ENCODE measurements around the gene DARS2. TPM values are rescaled to one million over a fixed set of nuclear protein-coding genes. Genes with fewer than 3 reads are reported as not detected.
"Not testable (repeated sequence)": the region's sequence is repeated elsewhere in the genome, so short reads cannot be mapped to it uniquely, and the experiment has no call there.

Gene DARS2
- total RNA-seq, 1 donor from 2014 or later, result 26.0 TPM

DNA sequence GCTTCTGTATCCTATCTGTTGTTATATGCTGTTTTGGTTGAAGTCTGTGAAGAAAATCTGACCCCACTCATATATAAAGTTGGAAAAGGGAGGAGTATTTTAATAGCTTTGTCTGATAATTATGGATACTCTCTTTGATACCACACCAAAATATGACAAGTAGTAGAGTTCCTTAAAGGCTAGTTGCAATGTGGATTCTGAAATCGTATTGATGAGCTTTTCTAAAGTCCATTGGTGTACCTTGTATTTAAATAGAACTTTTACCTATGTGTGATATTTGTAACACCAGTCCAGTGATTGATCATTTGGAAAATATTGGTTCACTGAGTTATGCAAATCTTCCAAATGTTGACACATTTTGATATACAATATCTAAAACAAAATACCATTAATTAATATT is 35.6 kb downstream of the DARS2 start:
- no peaks in the 10 kb centered on the region for H3K27me3 Mint-ChIP-seq
- intact Hi-C loops (cut with micrococcal nuclease), result loop anchor here (10.0 kb wide), 1 partner anchor 885 kb away; no protein-coding TSS in a partner anchor
- TF ChIP-seq, protein P1, sequence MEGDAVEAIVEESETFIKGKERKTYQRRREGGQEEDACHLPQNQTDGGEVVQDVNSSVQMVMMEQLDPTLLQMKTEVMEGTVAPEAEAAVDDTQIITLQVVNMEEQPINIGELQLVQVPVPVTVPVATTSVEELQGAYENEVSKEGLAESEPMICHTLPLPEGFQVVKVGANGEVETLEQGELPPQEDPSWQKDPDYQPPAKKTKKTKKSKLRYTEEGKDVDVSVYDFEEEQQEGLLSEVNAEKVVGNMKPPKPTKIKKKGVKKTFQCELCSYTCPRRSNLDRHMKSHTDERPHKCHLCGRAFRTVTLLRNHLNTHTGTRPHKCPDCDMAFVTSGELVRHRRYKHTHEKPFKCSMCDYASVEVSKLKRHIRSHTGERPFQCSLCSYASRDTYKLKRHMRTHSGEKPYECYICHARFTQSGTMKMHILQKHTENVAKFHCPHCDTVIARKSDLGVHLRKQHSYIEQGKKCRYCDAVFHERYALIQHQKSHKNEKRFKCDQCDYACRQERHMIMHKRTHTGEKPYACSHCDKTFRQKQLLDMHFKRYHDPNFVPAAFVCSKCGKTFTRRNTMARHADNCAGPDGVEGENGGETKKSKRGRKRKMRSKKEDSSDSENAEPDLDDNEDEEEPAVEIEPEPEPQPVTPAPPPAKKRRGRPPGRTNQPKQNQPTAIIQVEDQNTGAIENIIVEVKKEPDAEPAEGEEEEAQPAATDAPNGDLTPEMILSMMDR (IDR thresholded peaks at IDR 0.05), result no peak

DNA sequence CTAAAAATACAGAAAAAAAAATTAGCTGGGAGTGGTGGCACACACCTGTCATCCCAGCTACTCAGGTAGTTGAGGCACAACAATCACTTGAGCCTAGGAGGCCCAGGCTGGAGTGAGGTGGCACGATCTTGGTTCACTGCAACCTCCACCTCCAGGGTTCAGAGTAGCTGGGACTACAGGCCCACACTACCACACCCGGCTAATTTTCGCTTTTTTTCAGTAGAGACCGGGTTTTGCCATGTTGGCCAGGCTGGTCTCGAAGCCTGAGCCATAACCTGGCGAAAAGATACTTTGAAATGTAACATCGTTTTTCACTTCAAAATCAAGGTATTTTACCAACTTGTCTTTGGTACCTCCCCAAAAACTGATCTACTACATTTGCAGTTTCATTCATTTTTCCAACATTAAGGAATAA is 37.3 kb downstream of the DARS2 start:
- H3K4me1 Mint-ChIP-seq, result peaks cover 42% of the 10 kb centered on the region
- peak overlapping the region; percentile 24 for H3K27ac Mint-ChIP-seq
- no peak for DNase-seq
- no peaks in the 10 kb centered on the region for H3K27me3 Mint-ChIP-seq
- H3K4me3 Mint-ChIP-seq, result no peak overlapping the region
- no peaks in the 10 kb centered on the region for H3K9me3 Mint-ChIP-seq
- ATAC-seq (ENCODE audit: low read depth), result no peak
- POLR2A ChIA-PET, result interaction anchor here (1.6 to 1.7 kb wide), 2 partner anchors 37 to 448 kb away, joined by 3 to 11 read pairs; partner anchors contain the start of genes CENPL and DARS2
- intact Hi-C loops (cut with micrococcal nuclease), result loop anchor here (10.0 kb wide), 1 partner anchor 883 kb away; no protein-coding TSS in a partner anchor
- TF ChIP-seq, protein P1 (IDR thresholded peaks at IDR 0.05), result no peak
- H3K36me3 Mint-ChIP-seq (ENCODE audit: low read depth), result peaks cover 74% of the 10 kb centered on the region
- CTCF ChIA-PET, result no interaction called here

More for the DNA sequence above, 35.6 kb downstream of the DARS2 start:
- POLR2A ChIA-PET, result interaction anchor here (1.1 to 2.0 kb wide), 3 partner anchors 9 to 74 kb away, joined by 3 to 13 read pairs (median 4); partner anchors contain the start of gene ZBTB37
- CTCF ChIA-PET, result no interaction called here
- Mint-ChIP-seq H3K36me3 (ENCODE audit: low read depth) (peaks cover 73% of the 10 kb centered on the region), H3K4me3 (no peak overlapping the region), H3K27ac (no peak overlapping the region), H3K4me1 (peaks cover 26% of the 10 kb centered on the region), H3K9me3 (no peaks in the 10 kb centered on the region)
- ATAC-seq (ENCODE audit: low read depth) (no peak), DNase-seq (no peak)

DNA sequence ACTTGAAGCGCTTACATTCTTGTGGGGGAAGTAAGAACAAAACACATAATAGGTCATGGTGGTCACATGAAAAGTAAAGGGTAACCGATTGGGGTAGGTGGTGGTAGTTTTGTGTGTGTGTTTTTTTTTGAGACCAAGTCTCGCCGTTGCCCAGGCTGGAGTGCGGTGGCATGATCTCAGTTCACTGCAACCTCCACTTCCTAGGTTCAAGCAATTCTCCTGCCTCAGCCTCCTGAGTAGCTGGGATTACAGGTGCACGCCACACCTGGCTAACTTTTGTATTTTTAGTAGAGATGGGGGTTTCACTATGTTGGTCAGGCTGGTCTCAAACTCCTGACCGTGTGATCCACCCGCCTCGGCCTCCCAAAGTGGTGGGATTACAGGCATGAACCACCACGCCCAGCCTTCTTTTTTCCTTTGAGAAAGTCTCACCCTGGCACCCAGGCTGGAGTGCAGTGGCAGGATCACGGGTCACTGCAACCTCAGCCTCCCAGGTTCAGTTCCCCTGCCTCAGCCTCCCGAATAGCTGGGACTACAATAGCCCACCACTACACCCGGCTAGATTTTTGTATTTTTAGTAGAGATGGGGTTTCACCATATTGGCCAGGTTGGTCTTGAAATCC is 37.8 kb downstream of the DARS2 start:
- intact Hi-C loops (cut with micrococcal nuclease), result loop anchor here (10.0 kb wide), 1 partner anchor 883 kb away; no protein-coding TSS in a partner anchor
- H3K27me3 Mint-ChIP-seq, DNase-seq, CTCF ChIA-PET, H3K4me3 Mint-ChIP-seq, H3K9me3 Mint-ChIP-seq: not testable (repeated sequence)
- Mint-ChIP-seq H3K4me1 (peaks cover 47% of the 10 kb centered on the region), H3K27ac (peak overlapping the region; percentile 24), H3K36me3 (ENCODE audit: low read depth) (peaks cover 75% of the 10 kb centered on the region)
- peak; percentile 10 for ATAC-seq (ENCODE audit: low read depth)
- POLR2A ChIA-PET, result interaction anchor here (0.7 to 1.7 kb wide), 4 partner anchors 7 to 448 kb away, joined by 3 to 11 read pairs (median 5); partner anchors contain the start of genes CENPL and DARS2

DNA sequence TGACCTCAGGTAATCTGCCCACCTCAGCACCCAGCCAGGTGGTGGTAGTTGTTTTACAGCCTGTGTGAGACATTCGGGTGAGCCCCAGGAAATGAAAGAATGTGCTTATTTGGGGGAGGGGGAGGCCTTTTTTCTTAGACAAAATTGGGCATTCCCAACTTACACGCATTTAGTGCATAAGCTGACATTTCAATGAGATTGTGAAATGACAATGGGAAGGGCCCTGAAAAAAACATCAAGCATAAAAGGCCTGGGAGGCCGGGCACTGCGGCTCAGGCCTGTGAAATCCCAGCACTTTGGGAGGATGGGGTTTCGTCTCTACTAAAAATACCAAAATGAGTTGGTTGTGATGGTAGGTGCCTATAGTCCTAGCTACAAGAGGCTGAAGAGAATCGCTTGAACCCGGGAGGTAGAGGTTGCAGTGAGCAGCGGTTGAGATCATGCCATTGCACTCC is 38.3 kb downstream of the DARS2 start:
- ChIA-PET CTCF (no interaction called here), POLR2A (interaction anchor here (0.7 to 1.6 kb wide), 4 partner anchors 8 to 445 kb away, joined by 3 to 6 read pairs (median 4); partner anchors contain the start of genes CENPL and DARS2)
- TF ChIP-seq, protein P1 (IDR thresholded peaks at IDR 0.05), result no peak
- DNase-seq (no peak), ATAC-seq (ENCODE audit: low read depth) (no peak)
- peak overlapping the region; percentile 24 for H3K27ac Mint-ChIP-seq
- H3K9me3 Mint-ChIP-seq, result no peaks in the 10 kb centered on the region
- H3K4me3 Mint-ChIP-seq, result no peak overlapping the region
- intact Hi-C loops (cut with micrococcal nuclease), result loop anchor here (10.0 kb wide), 1 partner anchor 882 kb away; no protein-coding TSS in a partner anchor
- peaks cover 51% of the 10 kb centered on the region for H3K4me1 Mint-ChIP-seq
- H3K36me3 Mint-ChIP-seq (ENCODE audit: low read depth), result peaks cover 75% of the 10 kb centered on the region
- no peaks in the 10 kb centered on the region for H3K27me3 Mint-ChIP-seq

DNA sequence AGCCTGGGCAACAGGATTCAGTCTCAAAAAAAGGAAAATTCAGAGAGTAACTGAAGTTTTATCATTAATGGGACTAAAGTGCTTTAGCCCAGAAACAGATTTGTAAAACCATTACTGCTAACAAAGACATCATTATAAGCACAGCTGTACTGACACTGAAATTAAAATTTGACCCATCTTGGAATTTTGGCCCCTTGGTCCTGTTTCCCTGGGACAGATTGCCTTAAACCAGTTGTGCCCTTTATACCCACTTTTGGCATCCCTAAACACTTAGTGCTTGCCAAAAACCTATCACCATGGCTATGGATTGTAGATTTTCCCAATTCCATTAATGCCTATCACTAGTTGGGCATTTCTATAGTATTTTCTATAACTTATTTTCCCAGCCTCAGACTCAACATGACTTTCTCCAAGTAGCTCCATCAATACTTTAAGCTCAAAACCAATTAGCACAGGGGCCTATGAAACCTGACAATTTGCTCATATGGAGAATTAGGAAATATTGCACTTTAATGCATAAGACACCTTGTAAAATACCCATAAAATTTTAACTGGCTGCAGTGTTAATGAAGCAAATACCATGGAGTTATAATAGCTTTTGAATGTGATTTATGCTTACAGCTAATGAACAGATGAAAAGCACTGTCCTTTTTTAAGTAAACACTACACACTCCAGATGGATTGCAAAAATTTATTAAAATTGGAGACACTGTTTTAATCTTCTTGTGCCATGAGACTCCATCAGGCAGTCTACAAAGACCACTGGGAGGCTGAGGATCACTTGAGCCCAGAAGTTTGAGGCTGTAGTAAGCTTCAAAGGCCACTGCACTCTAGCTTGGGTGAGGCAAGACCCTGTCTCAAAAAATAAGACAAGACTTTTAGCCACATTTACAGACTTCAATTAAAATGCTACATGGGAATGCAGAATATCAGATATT is 39.0 kb downstream of the DARS2 start:
- H3K9me3 Mint-ChIP-seq, result no peaks in the 10 kb centered on the region
- POLR2A ChIA-PET, result interaction anchor here (1.0 to 1.1 kb wide), 2 partner anchors 8 to 446 kb away, joined by 3 to 4 read pairs; no protein-coding TSS in a partner anchor
- ATAC-seq (ENCODE audit: low read depth), result no peak
- H3K4me1 Mint-ChIP-seq, result peaks cover 53% of the 10 kb centered on the region
- DNase-seq, result no peak
- CTCF ChIA-PET, result no interaction called here
- intact Hi-C loops (cut with micrococcal nuclease), result loop anchor here (10.0 kb wide), 1 partner anchor 881 kb away; no protein-coding TSS in a partner anchor
- H3K4me3 Mint-ChIP-seq, result peak overlapping the region; percentile 19
- TF ChIP-seq, protein P1 (IDR thresholded peaks at IDR 0.05), result no peak
- no peaks in the 10 kb centered on the region for H3K27me3 Mint-ChIP-seq
- H3K27ac Mint-ChIP-seq, result no peak overlapping the region
- peaks cover 73% of the 10 kb centered on the region for H3K36me3 Mint-ChIP-seq (ENCODE audit: low read depth)

Measured in activated B cell treated with CpG ODN at 0.5 μM for 24 hours (primary cell).